Right ventricle myocardium superior (tissue), 1 donor: ENCODE data around the gene SPATA6L. TPM values are rescaled to one million over a fixed set of nuclear protein-coding genes. Genes with fewer than 3 reads are reported as not detected.
A peak's percentile ranks its signal among the peaks of the same experiment; 100 is the strongest.

Source experiments
- ATAC-seq: fragments of 200-7000 bp; cut with Tn5 transposase; one replicate; pipeline ENCODE4 v1.9.1; 2020; ENCODE audit warnings: mild to moderate bottlenecking; ENCODE audit not compliant: poor library complexity
- DNase-seq: peaks from one replicate; pipeline ENCODE4 v3.0.0-alpha.2; 2020
- intact Hi-C: fragments of 100-400 bp; cut with DNase I; formaldehyde crosslinking; loops from one replicate; pipeline ENCODE4 v1.11.2; 2022
- total RNA-seq: library from RNA; stranded (reverse); fragmentation: NEBNext Ultra II Directional; extraction: Animal tissue kit (Norgen Biotek cat#: 25700); gene quantifications from one replicate; pipeline ENCODE4 v1.2.1, GENCODE V29; 2021
- donor health status: DM: no; HTN: yes; CAD: no; lungs with severe emphysema.

Gene SPATA6L
- total RNA-seq, 1 donor from 2014 or later = 0.35 TPM

DNA sequence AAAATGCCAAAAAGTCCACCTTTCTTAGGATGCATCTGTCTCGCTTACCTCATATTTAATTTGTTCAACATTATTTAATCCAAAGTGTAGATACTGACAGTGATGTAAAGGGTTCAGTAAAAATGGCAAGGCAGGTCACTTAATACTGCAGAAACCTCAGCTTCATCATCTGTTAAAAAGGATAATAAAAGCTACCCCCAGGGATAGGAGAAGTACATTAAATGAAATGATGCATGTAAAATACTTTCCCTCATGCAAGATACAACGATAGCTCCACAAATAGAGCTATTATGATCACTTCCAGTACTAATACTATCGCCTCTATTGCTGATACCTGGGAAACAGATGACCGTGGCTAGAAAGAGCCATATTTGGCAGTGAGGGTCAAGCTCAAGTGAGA, 93.1 kb downstream of the SPATA6L start:
- DNase-seq (no peak), ATAC-seq (no peak)
- intact Hi-C loops = no loop called here

DNA sequence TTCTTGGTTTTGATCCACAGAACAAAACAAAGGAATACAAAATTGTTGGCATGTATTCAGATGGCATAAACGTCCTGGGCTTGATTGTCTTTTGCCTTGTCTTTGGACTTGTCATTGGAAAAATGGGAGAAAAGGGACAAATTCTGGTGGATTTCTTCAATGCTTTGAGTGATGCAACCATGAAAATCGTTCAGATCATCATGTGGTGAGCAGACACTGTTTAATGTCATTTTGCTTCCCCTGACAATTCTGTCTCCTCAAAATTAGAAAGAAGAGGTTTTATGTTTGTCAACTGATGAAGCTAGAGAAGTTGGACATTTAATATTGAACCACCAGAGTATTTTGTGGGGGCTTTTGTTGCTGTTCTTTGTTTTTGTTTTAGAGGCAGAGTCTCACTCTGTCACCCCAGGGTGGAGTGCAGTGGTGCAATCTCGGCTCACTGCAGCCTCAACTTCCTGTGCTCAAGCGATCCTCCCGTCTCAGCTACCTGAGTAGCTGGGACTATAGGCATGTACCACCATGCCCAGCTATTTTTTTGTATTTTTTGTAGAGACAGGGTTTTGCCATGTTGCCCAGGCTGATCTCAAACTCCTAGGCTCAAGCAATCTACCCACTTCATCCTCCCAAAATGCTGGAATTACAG, 94.0 kb downstream of the SPATA6L start:
- ATAC-seq (no peak), DNase-seq (no peak)
- intact Hi-C loops = no loop called here

DNA sequence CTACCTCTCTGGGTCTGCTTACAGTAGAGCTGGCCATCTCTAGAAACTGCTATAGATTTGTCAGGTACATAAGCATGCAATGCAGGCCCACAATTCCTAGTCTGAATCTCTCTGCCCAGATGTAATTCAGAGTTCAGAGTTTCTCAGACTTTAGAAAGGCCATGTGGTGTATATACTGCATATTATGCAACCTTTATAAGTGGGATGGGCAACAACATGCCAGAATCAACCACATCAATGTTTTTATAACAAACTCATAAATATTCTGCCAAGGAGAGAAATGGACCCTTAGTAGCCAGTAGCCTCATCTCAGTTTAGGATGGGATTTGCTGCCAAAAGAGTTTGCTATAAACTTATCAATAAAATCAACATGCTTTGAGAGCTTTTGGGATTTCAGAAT, 97.2 kb downstream of the SPATA6L start:
- no peak for DNase-seq
- ATAC-seq = no peak
- intact Hi-C loops = no loop called here

DNA sequence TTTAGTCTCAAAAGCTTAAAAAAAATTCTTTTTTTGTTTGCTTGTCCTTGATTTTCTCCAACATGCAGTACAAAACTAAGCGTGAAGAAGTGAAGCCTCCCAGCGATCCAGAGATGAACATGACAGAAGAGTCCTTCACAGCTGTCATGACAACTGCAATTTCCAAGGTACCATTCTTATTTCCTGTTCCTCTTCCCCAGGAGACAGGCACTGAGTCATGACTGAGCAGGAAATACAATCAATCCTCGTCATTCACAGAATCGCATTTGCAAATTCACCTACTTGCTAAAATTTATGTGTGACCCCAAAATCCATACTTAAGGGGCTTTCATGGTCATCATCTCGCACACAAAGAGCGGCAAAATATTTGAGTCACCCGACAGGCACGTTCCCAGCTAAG, 98.7 kb downstream of the SPATA6L start:
- intact Hi-C loops = no loop called here
- ATAC-seq (no peak), DNase-seq (no peak)

DNA sequence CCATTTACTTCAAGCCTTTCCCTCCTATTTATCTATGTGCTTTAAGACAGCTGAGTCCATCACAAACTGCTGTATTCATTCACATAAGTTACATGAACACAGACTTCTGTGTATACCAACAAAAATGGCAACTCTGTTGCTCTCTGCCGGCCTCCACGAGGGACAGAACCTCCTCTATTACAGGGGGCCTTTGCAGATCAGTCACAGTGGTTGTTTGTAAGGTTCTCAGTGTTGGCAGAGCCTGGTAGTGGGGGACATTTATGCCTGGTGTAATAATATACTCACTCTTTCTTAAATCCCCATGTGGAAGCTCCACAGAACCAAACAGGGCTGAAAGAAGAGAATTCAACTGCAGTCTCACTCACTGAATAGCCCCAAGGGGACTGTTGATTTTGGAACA, 99.5 kb downstream of the SPATA6L start:
- intact Hi-C loops = no loop called here
- no peak for DNase-seq
- no peak for ATAC-seq

DNA sequence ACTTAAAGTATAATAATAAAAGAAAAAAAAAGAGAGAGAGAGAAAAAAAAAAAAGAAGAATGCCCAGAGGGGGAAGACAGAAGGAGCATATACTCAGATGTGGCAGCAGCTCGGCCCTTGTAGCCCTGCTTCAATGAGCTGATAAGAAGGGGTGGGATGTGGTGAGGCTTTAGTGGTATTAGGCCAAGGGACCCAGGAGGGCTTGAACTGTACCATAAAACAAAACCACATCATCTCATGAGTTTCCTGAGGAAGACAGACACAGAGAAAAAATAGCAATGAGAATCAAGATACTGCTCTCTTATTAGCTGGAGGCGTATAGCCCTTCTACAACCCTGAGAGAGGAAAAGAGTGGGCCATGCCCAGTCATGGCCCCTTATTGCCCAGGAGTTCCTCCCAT, 103.2 kb downstream of the SPATA6L start:
- intact Hi-C loops = no loop called here
- no peak for ATAC-seq
- no peak for DNase-seq

DNA sequence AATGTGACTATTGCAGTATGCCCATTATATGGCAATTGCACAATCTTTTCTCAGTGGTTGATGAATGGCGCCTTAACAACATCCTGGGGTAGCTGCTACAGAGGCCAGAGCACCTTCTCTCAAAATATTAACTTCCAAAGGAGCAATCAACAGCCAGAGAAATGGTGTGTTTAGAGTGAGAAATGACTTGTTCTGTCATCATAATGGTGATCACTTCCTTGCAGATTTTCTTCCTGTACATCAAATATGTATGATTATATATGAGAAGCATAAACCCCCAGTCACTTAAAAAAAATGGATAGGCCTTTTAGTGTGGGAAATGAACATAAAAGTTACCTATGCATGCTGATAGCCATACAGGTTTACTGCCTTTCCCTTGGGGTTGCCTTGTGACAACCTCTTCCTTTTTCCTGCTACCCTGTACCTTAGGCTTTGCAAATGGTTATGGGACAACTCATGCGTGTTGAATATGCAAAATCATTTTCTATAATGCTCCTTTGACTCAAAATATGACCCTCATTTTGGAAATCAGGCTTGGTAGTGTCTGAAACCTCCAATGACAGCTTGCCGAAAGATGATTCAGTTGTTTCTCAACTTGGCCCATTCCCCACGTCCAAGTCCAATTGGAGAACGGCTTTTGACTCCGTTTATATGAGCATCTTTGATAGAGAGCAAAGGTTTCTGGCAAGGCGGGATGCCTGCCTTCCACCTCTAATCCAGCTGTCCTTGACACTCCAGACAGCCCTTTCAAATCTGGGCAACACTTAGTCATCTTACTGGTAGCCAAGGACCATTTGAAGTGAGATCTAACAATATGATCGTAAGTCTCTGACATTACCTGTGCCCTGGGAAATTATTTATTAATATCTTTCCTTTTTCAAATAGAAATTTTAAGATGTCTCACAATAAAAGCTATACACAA, 106.8 kb downstream of the SPATA6L start:
- no peak for ATAC-seq
- no peak for DNase-seq
- intact Hi-C loops = no loop called here

DNA sequence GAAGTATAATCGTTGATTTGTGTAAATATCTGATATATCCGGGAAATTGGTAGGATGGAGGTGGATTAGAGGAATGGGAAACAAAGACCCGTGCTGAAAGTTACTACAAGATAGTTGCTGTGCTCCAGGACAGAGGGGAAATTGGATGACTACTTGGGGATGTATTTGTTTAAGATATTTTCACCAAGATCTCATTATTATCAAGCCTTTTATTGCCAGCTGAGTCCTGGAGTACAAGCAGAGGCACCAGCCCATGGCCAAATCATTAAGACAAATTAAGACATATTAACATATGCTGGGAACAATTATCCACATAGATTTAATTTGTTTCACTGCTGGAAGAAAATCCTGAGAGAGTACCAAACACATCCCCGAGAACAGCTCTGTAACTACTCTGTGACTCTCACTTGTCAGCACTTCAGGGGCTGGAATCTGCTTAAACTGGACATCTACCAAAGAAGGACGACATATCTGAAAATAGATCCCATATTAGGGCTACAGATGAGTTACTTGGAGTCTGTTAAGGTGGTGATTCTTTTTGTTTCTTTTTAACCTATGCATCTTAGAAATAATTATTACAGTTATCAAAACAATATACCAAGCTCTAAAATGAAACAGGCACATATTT, 107.8 kb downstream of the SPATA6L start:
- intact Hi-C loops = no loop called here
- peak; percentile 97 for ATAC-seq

DNA sequence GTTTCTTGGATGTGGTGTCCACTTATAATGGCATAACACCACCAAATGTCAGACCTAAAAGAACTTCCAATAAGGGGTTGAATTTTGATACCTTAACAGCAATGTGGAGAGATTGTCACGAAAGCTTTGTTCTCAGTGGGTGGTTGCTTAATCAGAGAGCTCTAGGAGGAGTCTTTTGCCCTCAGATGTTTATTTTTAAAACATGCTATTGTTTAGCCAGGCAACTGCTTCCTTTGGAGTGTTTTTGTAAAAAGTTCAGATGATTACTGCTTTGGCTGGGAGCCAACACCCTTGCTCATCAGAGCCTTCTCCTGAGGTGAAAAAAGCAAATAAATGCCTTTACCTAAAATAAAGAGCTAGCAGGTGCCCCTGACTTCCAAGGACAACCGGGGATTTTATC, 111.0 kb downstream of the SPATA6L start:
- no peak for DNase-seq
- intact Hi-C loops = no loop called here
- ATAC-seq = no peak

More for the DNA sequence above, 107.8 kb downstream of the SPATA6L start:
- DNase-seq = no peak

DNA sequence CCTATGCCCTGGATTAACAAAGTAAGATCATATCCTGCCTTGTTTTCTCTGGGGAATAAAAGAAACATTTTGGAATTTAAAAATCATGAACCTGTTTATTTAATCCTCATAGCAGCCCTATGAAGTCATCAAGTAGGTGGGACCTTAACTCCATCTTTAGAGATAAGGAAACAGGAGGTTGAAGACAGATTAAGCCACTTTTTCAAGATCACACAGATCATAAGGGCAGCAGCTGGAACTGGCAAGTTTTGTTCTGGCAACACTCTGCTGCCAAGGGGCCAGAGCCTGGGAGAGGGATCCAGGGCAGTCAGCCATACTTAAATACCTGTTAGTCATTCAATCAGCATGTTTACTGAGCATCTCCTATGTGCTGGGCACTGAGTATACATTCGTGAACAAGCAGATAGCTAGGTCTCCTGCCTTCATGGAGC, 112.3 kb downstream of the SPATA6L start:
- no peak for DNase-seq
- intact Hi-C loops = no loop called here
- no peak for ATAC-seq

DNA sequence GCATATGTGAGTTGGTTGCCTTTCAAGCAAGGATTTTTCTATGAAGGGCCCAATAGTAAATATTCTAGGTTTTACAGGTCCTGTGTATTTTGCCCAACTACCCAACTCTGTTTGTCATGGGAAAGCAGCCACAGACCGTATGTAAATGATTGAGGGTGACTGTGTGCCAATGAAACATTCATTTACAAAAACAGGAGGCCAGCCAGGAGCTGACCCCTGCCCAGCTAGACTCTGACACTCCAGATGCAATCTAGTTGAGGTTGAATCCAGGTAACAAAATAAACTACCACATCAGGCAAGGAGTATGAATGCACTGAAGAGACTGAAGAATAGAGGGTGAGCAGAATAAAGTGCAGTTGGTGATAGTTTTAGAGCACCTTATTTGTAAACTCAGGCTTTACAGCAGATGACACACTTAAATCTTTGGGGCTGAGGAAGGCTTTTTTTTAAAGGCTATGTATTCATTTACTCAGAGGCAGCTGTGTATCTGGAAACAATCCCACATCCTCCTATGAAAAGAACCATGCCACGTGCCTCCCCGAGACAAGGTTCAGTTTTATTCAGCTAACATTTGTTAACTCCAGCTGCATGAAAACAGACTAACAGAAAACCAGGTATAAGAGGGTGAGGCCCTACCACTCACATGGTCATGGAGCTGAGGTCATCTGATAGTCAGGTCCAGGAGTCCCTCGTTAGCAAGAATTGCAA, 115.3 kb downstream of the SPATA6L start:
- DNase-seq = no peak
- intact Hi-C loops = no loop called here
- ATAC-seq = no peak

DNA sequence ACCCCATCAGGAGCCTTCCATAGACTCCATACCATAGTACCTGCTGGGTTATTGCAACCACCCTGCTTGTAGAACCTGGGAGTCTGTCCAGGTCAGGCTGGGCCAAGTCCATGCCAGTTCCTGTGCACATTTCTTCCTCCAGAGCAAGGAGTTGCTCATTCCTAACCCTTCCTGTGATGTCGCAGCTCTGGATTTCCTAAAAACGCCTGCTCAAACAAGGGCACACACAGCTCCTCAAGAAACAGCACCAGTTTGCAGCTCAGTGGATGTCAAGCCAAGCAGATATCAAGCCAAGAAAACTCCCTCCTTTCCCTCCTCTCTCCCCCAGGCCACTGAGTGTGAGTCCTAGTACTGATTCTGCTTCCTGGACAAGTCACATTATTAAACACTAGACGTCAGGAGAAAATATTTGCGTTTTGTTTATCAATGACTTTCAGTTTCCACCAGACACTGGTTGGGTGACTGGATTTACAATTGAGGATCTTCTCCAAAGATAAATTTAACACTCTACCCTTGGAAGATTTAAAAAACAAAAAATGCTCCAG, 116.5 kb downstream of the SPATA6L start:
- intact Hi-C loops = no loop called here
- ATAC-seq (no peak), DNase-seq (no peak)

DNA sequence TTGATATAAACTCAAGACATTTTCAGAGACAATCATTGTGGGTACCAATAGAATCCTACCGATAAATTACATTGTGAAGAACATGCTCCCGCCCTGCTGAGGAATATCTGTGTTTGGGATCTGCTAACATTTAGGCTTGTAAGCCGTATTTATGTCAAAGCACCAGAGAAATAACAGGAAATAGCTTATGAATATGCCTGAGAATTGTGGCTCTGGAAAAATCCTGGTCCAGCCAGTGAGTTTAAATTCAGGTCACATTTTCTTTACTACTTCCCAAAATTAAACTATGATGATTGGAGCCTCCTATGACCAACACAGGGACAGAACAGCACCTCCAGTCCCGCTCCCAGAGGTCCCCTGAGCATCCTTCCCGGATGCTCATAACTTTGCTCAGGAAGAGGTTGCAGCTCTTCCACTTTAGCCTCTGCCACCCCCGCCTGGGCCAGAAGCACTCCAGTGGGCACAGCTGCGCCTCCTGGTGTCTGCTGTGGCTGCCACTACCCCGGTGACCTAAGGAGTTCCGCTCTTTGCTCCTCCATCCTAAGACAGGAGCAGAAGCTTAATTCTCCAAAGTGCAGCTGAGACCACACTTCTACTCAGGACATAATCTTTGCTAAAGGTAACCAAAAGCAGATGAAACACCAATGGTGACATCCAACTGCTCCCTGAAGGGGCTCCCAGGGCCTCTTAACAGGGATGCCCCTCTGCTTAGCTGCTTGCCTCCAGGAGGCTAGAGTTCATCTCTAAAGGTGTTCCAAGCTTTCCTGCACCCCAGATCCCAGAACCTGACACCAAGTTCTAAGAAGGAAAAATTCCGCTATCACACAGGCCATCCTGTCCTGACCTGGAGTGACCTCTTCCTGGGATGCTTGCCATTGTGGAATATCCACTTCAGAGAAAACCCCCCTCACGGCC, 117.2 kb downstream of the SPATA6L start:
- DNase-seq (peak; percentile 47), ATAC-seq (peak; percentile 25)

More for the DNA sequence above, 117.2 kb downstream of the SPATA6L start:
- intact Hi-C loops = no loop called here

Other genes with a start within 250 kb of the SPATA6L start
- gene SLC1A1, start 176.0 kb downstream of the SPATA6L start, total RNA-seq = 2.5 TPM
- 1.9 TPM for gene PLPP6, start 4.2 kb downstream of the SPATA6L start, total RNA-seq
- 40.2 TPM for gene CDC37L1, start 13.1 kb upstream of the SPATA6L start, total RNA-seq
- gene AK3, start 74.7 kb upstream of the SPATA6L start, total RNA-seq = 203 TPM
- 4.5 TPM for gene RCL1, start 126.5 kb upstream of the SPATA6L start, total RNA-seq